ENCODE results near the gene MATN1.

DNA sequence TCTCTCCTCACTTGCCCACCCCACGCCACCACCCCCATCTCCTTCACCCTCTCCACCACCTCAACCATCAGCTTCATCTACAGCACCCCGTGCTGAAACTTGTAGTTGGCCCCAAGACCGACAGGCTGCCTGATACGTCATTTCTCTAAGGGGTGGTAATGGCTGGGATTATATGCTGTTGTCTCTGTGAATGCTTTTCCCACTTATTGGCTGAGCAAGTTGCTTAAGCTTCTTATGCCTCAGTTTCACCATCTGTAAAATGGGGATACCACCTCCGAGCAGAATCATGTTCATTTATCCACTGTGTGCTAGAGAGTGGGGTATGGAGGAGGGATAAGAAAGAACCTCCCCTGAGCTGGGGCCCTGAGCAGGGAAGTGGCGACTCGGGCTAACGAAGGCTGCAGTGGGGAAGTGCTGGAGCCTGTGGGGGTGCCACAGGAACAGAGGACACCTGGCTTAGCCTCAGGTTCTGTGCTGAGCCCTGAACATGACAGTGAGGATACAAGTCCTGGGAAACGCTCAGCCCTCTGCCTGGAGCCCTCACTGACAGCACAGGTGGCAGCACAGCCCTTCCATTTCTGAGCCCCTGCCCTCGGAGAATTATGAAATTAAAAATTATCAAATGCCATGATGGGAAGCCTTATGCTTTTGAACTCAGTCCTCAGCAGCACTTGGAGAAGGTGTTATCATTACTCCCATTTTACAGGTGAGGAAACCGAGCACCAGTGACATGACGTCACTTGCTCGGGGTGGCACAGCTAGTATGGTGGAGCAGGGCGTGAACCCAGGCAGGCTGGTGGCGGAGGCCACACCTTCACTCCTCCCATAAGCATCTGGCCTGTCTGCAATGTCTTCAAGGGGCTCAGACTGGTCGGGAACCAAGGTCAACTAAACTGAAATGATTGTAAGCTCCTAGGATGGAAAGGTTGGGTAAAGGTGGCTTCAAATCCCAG is 2.8 kb downstream of the MATN1 start:
- TF ChIP-seq EP300 (conservative IDR thresholded peaks at IDR 0.05; ENCODE audit: poor library complexity, severe bottlenecking) (no peak), RAD21 (conservative IDR thresholded peaks at IDR 0.05) (no peak), CTCF (IDR thresholded peaks at IDR 0.05; ENCODE audit: poor library complexity, severe bottlenecking) (no peak), MXI1 (conservative IDR thresholded peaks at IDR 0.05; ENCODE audit: poor library complexity, severe bottlenecking) (no peak), SMC3 (conservative IDR thresholded peaks at IDR 0.05; ENCODE audit: poor library complexity) (no peak)

Data from neural cell (in vitro differentiated cells).